Measurements from ENCODE around the gene GRK5.

The GRK5 gene

GRCh38 chr10:119386666-119387065, 179.3 kb downstream of the GRK5 start:
- no peak overlapping the region for H3K4me3 ChIP-seq (ENCODE audit: low read depth in 1 of 2, low read length in 2 of 2)
- no peaks in the 10 kb centered on the region for H3K4me1 ChIP-seq (ENCODE audit: insufficient read depth, low read length)
- H3K27me3 ChIP-seq (ENCODE audit: insufficient read depth, low read length, poor library complexity) = no peaks in the 10 kb centered on the region
- DNase-seq = no peak
- H2AFZ ChIP-seq (ENCODE audit: low read depth, low read length) = no peak overlapping the region
- no peaks in the 10 kb centered on the region for H4K20me1 ChIP-seq (ENCODE audit: insufficient read depth, low read length)
- H3K36me3 ChIP-seq (ENCODE audit: insufficient read depth, low read length) = peaks cover 10% of the 10 kb centered on the region; the same call in 1 of the 2 replicates
- ATAC-seq (ENCODE audit: insufficient read depth, low read depth) = no peak
- no peak overlapping the region for H3K9ac ChIP-seq (ENCODE audit: low read depth, low read length)
- H3K9me3 ChIP-seq (ENCODE audit: insufficient read depth, low read length, severe bottlenecking) = no peaks in the 10 kb centered on the region
- H3K4me2 ChIP-seq (ENCODE audit: insufficient read depth, low read length) = no peak overlapping the region
- TF ChIP-seq EZH2 (IDR thresholded peaks at IDR 0.05; ENCODE audit: borderline replicate concordance, low read depth, low read length, severe bottlenecking) (no peak), CTCF (IDR thresholded peaks at IDR 0.05; ENCODE audit: borderline replicate concordance, extremely low read depth, low read length, poor library complexity, severe bottlenecking) (no peak)
- H3K27ac ChIP-seq (ENCODE audit: low read length) = no peak overlapping the region
- H3K79me2 ChIP-seq (ENCODE audit: insufficient read depth, low read length) = no peaks in the 10 kb centered on the region

GRCh38 chr10:119388849-119389345, 181.5 kb downstream of the GRK5 start:
- H3K27ac ChIP-seq (ENCODE audit: low read length) = no peak overlapping the region
- no peak overlapping the region for H2AFZ ChIP-seq (ENCODE audit: low read depth, low read length)
- no peak overlapping the region for H3K9ac ChIP-seq (ENCODE audit: low read depth, low read length)
- H3K4me3 ChIP-seq (ENCODE audit: low read depth in 1 of 2, low read length in 2 of 2) = no peak overlapping the region
- no peak overlapping the region for H3K4me2 ChIP-seq (ENCODE audit: insufficient read depth, low read length)
- H3K9me3 ChIP-seq (ENCODE audit: insufficient read depth, low read length, severe bottlenecking) = no peaks in the 10 kb centered on the region
- no peak for TF ChIP-seq EZH2 (IDR thresholded peaks at IDR 0.05; ENCODE audit: borderline replicate concordance, low read depth, low read length, severe bottlenecking)
- ATAC-seq (ENCODE audit: insufficient read depth, low read depth) = no peak
- no peaks in the 10 kb centered on the region for H3K27me3 ChIP-seq (ENCODE audit: insufficient read depth, low read length, poor library complexity)
- H3K79me2 ChIP-seq (ENCODE audit: insufficient read depth, low read length) = no peaks in the 10 kb centered on the region
- peaks cover 9% of the 10 kb centered on the region; the same call in 1 of the 2 replicates for H3K36me3 ChIP-seq (ENCODE audit: insufficient read depth, low read length)
- DNase-seq = no peak
- no peaks in the 10 kb centered on the region for H4K20me1 ChIP-seq (ENCODE audit: insufficient read depth, low read length)
- no peaks in the 10 kb centered on the region for H3K4me1 ChIP-seq (ENCODE audit: insufficient read depth, low read length)

- H3K27ac ChIP-seq (ENCODE audit: low read length) = no peak overlapping the region; the same call in 1 of the 2 replicates
- H3K27me3 ChIP-seq (ENCODE audit: insufficient read depth, low read length, poor library complexity) = no peaks in the 10 kb centered on the region
- H3K9me3 ChIP-seq (ENCODE audit: insufficient read depth, low read length, severe bottlenecking) = no peaks in the 10 kb centered on the region
- DNase-seq = no peak
- H3K4me1 ChIP-seq (ENCODE audit: insufficient read depth, low read length) = no peaks in the 10 kb centered on the region
- no peak overlapping the region for H3K4me3 ChIP-seq (ENCODE audit: low read depth in 1 of 2, low read length in 2 of 2)
- H3K36me3 ChIP-seq (ENCODE audit: insufficient read depth, low read length) = no peaks in the 10 kb centered on the region
- H3K9ac ChIP-seq (ENCODE audit: low read depth, low read length) = no peak overlapping the region
- TF ChIP-seq EZH2 (IDR thresholded peaks at IDR 0.05; ENCODE audit: borderline replicate concordance, low read depth, low read length, severe bottlenecking) (no peak), CTCF (IDR thresholded peaks at IDR 0.05; ENCODE audit: borderline replicate concordance, extremely low read depth, low read length, poor library complexity, severe bottlenecking) (no peak)
- no peak for ATAC-seq (ENCODE audit: insufficient read depth, low read depth)
- no peaks in the 10 kb centered on the region for H3K79me2 ChIP-seq (ENCODE audit: insufficient read depth, low read length)
- no peak overlapping the region for H3K4me2 ChIP-seq (ENCODE audit: insufficient read depth, low read length)
- no peak overlapping the region for H2AFZ ChIP-seq (ENCODE audit: low read depth, low read length)
- H4K20me1 ChIP-seq (ENCODE audit: insufficient read depth, low read length) = no peaks in the 10 kb centered on the region
Measured at GRCh38 chr10:119391440-119392251, 184.3 kb downstream of the GRK5 start.

- no peaks in the 10 kb centered on the region for H3K79me2 ChIP-seq (ENCODE audit: insufficient read depth, low read length)
- no peaks in the 10 kb centered on the region for H3K4me1 ChIP-seq (ENCODE audit: insufficient read depth, low read length)
- H3K27me3 ChIP-seq (ENCODE audit: insufficient read depth, low read length, poor library complexity) = no peaks in the 10 kb centered on the region
- ATAC-seq (ENCODE audit: insufficient read depth, low read depth) = no peak
- no peak overlapping the region for H3K4me3 ChIP-seq (ENCODE audit: low read depth in 1 of 2, low read length in 2 of 2)
- H3K36me3 ChIP-seq (ENCODE audit: insufficient read depth, low read length) = peaks cover 2% of the 10 kb centered on the region; the same call in 1 of the 2 replicates
- no peaks in the 10 kb centered on the region for H4K20me1 ChIP-seq (ENCODE audit: insufficient read depth, low read length)
- no peak overlapping the region for H3K4me2 ChIP-seq (ENCODE audit: insufficient read depth, low read length)
- no peak overlapping the region for H3K9ac ChIP-seq (ENCODE audit: low read depth, low read length)
- no peak for DNase-seq
- H2AFZ ChIP-seq (ENCODE audit: low read depth, low read length) = no peak overlapping the region
- H3K9me3 ChIP-seq (ENCODE audit: insufficient read depth, low read length, severe bottlenecking) = no peaks in the 10 kb centered on the region
- no peak for TF ChIP-seq EZH2 (IDR thresholded peaks at IDR 0.05; ENCODE audit: borderline replicate concordance, low read depth, low read length, severe bottlenecking)
- TF ChIP-seq CTCF (IDR thresholded peaks at IDR 0.05; ENCODE audit: borderline replicate concordance, extremely low read depth, low read length, poor library complexity, severe bottlenecking) = no peak
- H3K27ac ChIP-seq (ENCODE audit: low read length) = no peak overlapping the region
Measured at GRCh38 chr10:119393019-119393418, 185.6 kb downstream of the GRK5 start.
